ENCODE results near the gene MEAF6.

- TF ChIP-seq, protein P1, sequence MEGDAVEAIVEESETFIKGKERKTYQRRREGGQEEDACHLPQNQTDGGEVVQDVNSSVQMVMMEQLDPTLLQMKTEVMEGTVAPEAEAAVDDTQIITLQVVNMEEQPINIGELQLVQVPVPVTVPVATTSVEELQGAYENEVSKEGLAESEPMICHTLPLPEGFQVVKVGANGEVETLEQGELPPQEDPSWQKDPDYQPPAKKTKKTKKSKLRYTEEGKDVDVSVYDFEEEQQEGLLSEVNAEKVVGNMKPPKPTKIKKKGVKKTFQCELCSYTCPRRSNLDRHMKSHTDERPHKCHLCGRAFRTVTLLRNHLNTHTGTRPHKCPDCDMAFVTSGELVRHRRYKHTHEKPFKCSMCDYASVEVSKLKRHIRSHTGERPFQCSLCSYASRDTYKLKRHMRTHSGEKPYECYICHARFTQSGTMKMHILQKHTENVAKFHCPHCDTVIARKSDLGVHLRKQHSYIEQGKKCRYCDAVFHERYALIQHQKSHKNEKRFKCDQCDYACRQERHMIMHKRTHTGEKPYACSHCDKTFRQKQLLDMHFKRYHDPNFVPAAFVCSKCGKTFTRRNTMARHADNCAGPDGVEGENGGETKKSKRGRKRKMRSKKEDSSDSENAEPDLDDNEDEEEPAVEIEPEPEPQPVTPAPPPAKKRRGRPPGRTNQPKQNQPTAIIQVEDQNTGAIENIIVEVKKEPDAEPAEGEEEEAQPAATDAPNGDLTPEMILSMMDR (IDR thresholded peaks at IDR 0.05; ENCODE audit: insufficient read depth, low read length, poor library complexity, severe bottlenecking) = no peak
- no peak for TF ChIP-seq EZH2phosphoT487 (conservative IDR thresholded peaks at IDR 0.05; ENCODE audit: low read length)
Observed at GRCh38 chr1:37442644-37443043, 71.9 kb downstream of the MEAF6 start.
